ENCODE results near the gene FBXO44.

Gene FBXO44

GRCh38 chr1:11708554-11709350 is 54.1 kb downstream of the FBXO44 start:
- no peak for DNase-seq

DNA sequence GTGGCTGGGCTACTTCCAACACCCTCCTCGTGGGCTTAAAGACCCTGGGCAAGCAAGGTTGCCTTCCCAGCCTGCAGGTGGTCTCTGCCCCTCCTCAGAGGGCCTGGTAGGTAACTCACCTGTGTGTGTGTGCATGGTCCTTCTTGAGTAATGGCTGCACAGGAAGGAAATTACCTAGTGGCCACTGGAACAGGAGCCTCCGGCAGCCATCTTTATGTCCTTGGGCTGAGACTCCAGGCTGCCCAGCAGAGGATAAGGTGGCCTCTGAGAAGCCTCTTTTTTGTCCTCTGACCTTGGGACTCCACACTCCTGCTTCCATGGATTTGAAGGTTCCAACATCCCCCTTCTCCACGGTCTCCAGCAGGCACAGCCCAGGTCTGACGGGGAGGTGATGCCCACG is 56.8 kb downstream of the FBXO44 start:
- DNase-seq: no peak

DNA sequence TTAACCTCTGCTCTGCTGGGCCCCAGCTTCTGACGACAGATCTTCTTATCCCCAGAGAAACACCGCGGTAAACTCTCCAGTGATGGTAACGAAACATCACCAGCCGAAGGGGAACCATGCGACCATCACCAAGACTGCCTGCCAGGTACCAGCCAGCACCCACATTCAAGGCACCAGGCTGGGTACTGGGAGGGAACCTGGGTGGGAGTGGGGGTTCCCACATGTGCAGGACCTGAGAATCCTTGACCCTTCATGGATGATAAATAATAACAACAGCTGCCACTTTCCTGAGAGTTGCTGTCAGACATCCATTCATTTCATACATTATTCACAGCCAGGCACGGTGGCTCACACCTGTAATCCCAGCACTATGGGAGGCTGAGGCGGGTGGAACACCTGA is 57.6 kb downstream of the FBXO44 start:
- no peak for DNase-seq
